Fibroblast of villous mesenchyme (primary cell): ENCODE results near the gene CIITA. TPM values are rescaled to one million over a fixed set of nuclear protein-coding genes. Genes with fewer than 3 reads are reported as not detected.

ENCODE experiments used
- DNase-seq: peaks from one replicate; pipeline ENCODE4 v3.0.0-alpha.2; 2010; ENCODE audit warnings: low read depth
- H3K4me3 ChIP-seq: 2 replicates; pipeline ENCODE4 v1.5.1; 2011; ENCODE audit warnings: low read depth, mild to moderate bottlenecking, low read length
- total RNA-seq: library from RNA; depleted of rRNA; stranded (reverse); fragments of >200 nt; gene quantifications from 2 replicates; pipeline ENCODE4 v1.2.3, GENCODE V29; 2012
- TF ChIP-seq, protein P1 (sequence below): IDR thresholded peaks from 2 replicates; pipeline ENCODE4 v1.5.1; 2012; ENCODE audit warnings: low read depth, mild to moderate bottlenecking, low read length; ENCODE audit not compliant: insufficient read depth

Gene CIITA
- total RNA-seq, 1 donor, result under 0.01 TPM

DNA sequence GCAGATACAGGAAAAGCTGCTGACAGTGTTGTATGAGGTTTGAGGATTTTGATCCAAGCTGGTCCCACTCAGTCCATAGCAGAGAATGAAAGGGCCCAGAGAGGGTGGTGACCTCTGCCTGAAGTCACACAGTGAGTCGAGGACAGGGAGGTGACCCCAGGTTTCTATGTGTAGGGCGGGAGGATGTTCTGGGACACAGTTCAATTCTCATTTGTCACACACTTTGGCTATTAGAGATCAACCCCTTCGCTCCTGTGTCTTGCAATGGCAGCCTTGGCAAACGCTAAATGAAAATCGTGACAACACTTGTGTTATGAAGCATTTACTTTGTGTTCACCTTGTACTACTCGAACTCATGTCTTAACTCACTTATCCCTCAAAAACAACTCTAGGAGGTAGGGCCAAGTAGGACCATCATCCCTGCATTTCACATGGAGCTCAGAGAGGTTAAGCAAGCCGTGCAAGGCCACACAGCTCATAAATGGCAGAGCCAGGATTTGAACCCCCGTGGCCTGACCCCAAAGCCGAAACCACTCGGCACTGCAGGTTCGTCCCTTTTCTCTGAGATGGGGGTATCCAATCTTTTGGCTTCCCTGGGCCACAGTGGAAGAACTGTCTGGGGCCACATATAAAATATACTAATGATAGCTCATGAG, 55.1 kb downstream of the CIITA start:
- no peak overlapping the region for H3K4me3 ChIP-seq

DNA sequence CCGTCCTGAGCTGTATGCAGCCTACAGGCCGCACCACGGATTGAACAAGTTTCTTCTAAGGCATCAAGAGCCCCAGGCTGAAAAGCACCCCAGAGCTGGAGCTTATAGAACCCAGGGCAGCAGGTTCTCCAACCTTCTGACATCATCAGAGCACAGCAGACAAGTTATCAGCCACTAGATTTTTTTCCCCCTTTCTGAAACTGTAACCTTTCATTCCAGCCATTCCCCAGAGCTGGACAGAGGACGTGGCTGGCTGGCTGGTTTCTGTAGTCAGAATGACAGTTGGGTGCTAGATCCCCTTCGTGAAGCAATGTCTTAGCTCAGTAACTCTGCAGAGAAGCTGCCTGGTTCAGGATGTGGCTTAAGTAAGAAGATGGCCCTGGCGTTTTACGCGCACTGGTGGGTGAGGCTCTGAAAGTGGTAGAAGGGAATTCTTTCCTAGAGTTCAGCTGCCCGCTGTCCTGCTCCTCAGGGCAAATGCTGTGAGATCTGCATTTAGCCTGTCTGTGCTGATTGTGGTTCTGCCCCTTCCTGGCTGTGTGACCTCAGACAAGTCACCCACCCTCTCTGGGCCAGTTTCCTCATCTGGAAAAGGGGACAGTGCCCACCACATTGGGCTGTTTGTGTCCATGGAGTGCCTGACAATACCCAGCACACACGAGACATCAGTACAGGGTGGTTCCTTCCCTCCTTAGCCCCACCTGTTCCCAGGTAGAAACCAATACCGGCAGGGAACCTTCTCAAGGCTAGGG, 56.1 kb downstream of the CIITA start:
- DNase-seq, result no peak
- TF ChIP-seq, protein P1, sequence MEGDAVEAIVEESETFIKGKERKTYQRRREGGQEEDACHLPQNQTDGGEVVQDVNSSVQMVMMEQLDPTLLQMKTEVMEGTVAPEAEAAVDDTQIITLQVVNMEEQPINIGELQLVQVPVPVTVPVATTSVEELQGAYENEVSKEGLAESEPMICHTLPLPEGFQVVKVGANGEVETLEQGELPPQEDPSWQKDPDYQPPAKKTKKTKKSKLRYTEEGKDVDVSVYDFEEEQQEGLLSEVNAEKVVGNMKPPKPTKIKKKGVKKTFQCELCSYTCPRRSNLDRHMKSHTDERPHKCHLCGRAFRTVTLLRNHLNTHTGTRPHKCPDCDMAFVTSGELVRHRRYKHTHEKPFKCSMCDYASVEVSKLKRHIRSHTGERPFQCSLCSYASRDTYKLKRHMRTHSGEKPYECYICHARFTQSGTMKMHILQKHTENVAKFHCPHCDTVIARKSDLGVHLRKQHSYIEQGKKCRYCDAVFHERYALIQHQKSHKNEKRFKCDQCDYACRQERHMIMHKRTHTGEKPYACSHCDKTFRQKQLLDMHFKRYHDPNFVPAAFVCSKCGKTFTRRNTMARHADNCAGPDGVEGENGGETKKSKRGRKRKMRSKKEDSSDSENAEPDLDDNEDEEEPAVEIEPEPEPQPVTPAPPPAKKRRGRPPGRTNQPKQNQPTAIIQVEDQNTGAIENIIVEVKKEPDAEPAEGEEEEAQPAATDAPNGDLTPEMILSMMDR, result no peak
- H3K4me3 ChIP-seq, result no peak overlapping the region

More for the DNA sequence above, 55.1 kb downstream of the CIITA start:
- no peak for DNase-seq
- TF ChIP-seq, protein P1, result no peak

DNA sequence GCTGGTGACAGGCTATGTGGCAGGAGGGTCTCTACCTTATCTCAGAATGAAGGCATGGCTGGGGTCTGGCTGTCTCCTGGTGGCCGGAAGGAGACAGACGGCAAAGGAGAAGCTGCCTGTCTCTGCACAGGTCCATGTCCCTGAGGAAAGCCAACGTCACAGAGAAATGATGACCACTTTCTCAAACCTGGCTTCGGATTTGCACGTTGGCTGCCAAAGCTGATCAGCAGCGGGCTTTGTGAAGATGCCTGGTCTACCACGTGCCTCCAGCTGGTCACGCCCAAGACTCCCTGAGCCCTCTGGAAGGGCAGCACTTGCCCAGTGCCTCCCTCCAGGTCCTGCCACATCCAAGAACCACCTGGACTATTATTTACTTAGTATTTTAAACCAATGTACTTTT, 56.9 kb downstream of the CIITA start:
- H3K4me3 ChIP-seq, result no peak overlapping the region
- TF ChIP-seq, protein P1, result no peak
- DNase-seq, result no peak

DNA sequence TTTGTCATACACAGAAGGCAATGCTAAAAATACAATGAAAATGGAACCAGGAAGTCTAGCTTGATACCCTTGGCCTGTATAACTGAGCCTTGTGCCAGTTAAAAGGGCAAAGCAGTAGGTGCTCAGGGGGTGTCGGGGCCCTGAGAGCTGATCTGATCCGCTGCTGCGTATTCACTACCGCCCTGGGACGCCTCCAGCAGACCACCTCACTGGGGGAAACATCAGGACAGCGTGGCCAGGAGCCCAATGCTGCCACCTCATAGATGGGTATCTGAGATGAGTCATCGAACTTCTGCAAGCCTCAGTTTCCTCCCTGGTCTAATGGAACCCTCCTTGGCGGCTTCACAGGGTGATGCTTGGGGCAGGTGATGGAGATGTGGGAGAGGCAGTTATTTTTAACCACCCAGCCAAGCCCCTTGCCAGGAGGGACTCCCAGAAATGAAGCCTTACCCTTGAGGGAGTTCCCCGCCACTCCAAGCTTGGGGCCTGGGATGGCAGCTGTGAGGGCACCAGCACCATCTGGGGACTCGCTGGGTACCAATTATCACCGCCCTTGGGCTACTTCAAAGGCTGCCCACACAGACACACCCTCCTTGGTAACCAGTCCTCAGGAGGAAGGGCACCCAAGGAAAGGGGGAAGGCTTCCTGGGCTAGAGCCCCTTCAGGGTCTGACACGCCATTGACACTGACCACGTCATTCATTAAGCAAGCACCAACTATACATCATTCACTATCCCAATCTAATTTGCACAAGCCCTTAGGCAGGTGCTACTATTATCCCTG, 57.5 kb downstream of the CIITA start:
- no peak for DNase-seq
- no peak overlapping the region for H3K4me3 ChIP-seq
- TF ChIP-seq, protein P1, result no peak

DNA sequence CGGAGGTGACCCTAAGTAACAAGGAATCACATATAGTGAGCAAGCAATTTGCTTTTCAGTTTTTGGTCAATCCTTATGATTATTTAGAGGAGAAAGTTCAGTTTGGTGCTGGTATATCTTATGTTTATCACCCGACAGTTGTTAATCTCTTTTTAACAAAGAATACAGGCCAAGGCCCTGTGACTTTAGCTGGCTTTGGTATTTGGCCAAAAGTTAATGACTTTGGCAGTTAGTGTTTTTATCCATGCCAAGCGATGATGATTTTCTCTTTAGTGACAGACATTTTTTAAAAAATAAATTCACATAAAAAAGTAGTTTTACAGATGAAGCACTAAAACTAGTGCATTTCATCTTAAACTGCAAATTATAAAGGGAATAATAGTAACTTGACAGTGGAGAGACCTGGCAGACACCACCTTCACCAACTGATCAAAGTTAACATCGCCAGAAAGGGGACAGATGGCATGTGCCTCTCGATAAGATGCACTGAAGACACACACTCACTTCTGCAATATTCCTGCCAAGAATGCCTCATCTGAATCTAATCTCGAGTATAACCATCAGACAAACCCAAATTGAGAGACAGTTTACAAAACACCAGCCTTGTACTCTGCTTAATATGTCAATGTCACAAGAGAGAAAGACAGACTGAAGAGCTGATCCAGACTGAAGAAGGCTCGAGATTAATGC, 58.4 kb downstream of the CIITA start:
- no peak for DNase-seq
- no peak overlapping the region for H3K4me3 ChIP-seq
- TF ChIP-seq, protein P1, result no peak

DNA sequence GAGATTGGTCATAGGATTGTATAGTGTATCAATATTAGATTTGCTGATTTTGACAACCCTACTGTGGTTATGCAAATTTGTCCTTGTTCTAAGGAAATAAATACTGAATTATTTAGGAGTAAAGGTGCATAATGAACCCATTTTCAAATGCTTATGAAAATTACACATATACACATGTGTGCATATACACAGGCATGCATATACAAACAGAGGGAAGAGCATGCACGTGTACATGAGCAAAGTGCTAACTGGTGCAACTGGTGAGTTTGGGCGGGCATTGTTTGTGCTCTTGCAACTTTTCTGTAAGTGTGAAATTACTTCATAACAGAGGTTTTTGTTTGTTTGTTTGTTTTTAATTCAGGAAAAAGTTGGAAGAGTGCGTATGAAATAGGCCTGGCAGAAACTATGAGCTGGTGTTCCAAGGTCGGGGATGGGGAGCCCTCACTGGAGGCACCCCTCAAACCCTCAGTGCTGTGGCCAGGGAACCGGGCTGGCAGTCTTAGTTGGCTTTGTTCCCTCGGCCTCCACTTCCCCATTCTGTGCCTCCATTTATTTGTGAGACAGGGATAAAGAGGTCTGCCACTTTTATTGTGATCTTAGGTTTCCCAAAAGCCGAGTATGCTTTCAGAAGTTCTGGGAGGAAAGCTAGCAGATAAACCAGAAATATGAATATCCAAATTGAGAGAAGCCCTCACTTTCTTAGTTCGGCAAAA, 59.4 kb downstream of the CIITA start:
- TF ChIP-seq, protein P1, result no peak
- H3K4me3 ChIP-seq, result no peak overlapping the region
- no peak for DNase-seq
